Hepatic stellate cell (primary cell): ENCODE results near the gene MMP1.
"Not testable (repeated sequence)": the region's sequence is repeated elsewhere in the genome, so short reads cannot be mapped to it uniquely, and the experiment has no call there.

Experiments
- DNase-seq: peaks from one replicate; pipeline ENCODE4 v3.0.0; 2011; ENCODE audit warnings: low spot score

The MMP1 gene

DNA sequence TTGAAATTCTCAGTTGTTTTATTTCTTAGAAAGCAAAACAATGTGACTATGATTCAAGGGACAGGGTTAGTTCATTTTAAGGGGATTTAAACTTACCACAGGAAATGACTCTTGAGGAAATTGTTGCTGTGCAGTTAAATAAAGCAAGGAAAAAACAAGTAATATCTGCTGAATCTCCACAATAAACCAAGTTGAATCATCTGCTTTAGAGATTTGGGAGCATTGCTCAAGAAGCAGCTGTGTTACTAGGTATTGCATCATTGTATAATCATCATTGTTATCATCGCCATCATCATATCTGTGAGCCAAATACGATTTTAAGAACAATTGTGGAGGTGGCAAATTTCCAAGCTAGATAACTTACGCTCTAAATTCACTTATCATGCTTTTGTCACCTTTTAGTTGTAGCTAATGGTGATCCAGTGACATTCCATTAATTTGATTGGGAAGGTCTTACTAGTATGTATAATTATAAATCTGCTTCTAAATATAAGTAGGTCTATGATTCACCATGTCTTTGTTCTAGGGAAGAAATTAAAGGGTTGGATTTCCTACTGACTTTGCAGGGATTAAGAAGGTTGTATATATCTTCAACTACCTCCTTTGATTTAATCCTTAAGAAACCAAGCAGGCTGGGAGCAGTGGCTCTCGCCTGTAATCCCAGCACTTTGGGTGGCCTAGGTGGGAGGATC lies 37.5 kb downstream of the MMP1 start:
- DNase-seq: peak; percentile 60

- no peak for DNase-seq
Measured at GRCh38 chr11:102757823-102758549, 40.0 kb downstream of the MMP1 start.

DNA sequence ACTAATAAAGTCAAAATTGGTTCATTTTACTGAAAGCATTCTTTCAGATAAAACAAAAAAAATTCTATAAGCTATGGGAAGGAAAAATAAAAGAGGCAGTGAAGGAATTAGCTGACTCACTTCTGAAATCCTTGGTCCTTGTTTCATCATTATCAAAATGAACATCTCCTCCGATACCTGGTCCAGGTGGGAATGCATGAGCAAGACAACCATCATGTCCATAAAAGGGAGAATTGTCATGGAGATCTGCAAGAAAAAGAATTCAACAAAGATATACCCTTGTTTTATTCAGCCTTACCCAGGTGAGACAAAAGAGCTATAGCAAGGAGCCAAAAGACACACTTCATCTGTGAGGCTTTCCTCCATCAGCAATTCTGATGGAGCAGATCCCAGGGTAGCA lies 44.7 kb downstream of the MMP1 start:
- no peak for DNase-seq

GRCh38 chr11:102751673-102752072 lies 46.3 kb downstream of the MMP1 start:
- DNase-seq: no peak

- no peak for DNase-seq
Measured at GRCh38 chr11:102749101-102749722, 48.7 kb downstream of the MMP1 start.

DNA sequence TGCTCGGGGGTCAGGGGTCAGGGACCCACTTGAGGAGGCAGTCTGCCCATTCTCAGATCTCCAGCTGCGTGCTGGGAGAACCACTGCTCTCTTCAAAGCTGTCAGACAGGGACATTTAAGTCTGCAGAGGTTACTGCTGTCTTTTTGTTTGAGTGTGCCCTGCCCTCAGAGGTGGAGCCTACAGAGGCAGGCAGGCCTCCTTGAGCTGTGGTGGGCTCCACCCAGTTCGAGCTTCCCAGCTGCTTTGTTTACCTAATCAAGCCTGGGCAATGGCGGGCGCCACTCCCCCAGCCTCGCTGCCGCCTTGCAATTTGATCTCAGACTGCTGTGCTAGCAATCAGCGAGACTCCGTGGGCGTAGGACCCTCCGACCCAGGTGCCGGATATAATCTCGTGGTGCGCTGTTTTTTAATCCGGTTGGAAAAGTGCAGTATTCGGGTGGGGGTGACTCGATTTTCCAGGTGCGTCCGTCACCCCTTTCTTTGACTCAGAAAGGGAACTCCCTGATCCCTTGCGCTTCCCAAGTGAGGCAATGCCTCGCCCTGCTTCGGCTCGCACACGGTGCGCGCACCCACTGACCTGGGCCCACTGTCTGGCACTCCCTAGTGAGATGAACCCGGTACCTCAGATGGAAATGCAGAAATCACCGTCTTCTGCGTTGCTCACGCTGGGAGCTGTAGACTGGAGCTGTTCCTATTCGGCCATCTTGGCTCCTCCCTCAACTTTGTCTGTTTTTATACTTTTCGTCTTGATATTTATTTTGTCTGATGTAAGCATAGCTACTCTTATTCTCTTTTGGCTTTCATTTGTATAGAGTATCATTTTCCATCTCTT lies 51.0 kb downstream of the MMP1 start:
- DNase-seq: not testable (repeated sequence)
